Bronchial epithelial cell (primary cell): ENCODE measurements around the gene MGAT5B. TPM values are rescaled to one million over a fixed set of nuclear protein-coding genes. Genes with fewer than 3 reads are reported as not detected.

ENCODE experiments used
- DNase-seq: peaks from one replicate; pipeline ENCODE4 v3.0.0-alpha.2; 2010; ENCODE audit warnings: low read depth
- FAIRE-seq: peaks from 2 replicates; lab custom pipeline; 2011; peaks lifted over from hg19 to GRCh38; lab: Jason Lieb, UNC
- H3K27me3 ChIP-seq: 2 replicates; pipeline ENCODE4 v1.5.1; 2011; ENCODE audit warnings: low read length; ENCODE audit not compliant: control insufficient read depth, insufficient read depth
- H3K36me3 ChIP-seq: 2 replicates; pipeline ENCODE4 v1.5.1; 2011; ENCODE audit warnings: low read length; ENCODE audit not compliant: control insufficient read depth, insufficient read depth
- H3K4me3 ChIP-seq: 2 replicates; pipeline ENCODE4 v1.5.1; 2011; ENCODE audit warnings: mild to moderate bottlenecking, low read depth, low read length, control low read depth
- CTCF ChIP-seq: IDR thresholded peaks from 2 replicates; pipeline ENCODE4 v1.5.1; 2011; ENCODE audit warnings: mild to moderate bottlenecking, moderate library complexity, low read length, control low read depth, inconsistent platforms; ENCODE audit not compliant: insufficient read depth, severe bottlenecking
- total RNA-seq: library from RNA; depleted of rRNA; stranded (reverse); fragments of >200 nt; gene quantifications from 2 replicates; pipeline ENCODE4 v1.2.1, GENCODE V29; 2014

Gene MGAT5B
- total RNA-seq, 1 donor from 2014 or later: not detected

GRCh38 chr17:76961869-76962268 is 93.7 kb downstream of the MGAT5B start:
- H3K27me3 ChIP-seq: peaks cover 5% of the 10 kb centered on the region
- no peak overlapping the region for H3K4me3 ChIP-seq
- H3K36me3 ChIP-seq: no peaks in the 10 kb centered on the region
- DNase-seq: no peak
- FAIRE-seq: no peak
- TF ChIP-seq CTCF: no peak

GRCh38 chr17:76962858-76963257 is 94.7 kb downstream of the MGAT5B start:
- FAIRE-seq (no peak), DNase-seq (no peak)
- Histone ChIP-seq H3K36me3 (no peaks in the 10 kb centered on the region), H3K4me3 (no peak overlapping the region), H3K27me3 (peaks cover 5% of the 10 kb centered on the region)
- TF ChIP-seq CTCF: no peak

- Histone ChIP-seq H3K36me3 (no peaks in the 10 kb centered on the region), H3K4me3 (no peak overlapping the region), H3K27me3 (peaks cover 19% of the 10 kb centered on the region)
- DNase-seq: no peak
- no peak for FAIRE-seq
- TF ChIP-seq CTCF: no peak
Observed at GRCh38 chr17:76966016-76966415, 97.8 kb downstream of the MGAT5B start.

GRCh38 chr17:76966486-76967181 is 98.4 kb downstream of the MGAT5B start:
- no peak for TF ChIP-seq CTCF
- no peak for FAIRE-seq
- H3K4me3 ChIP-seq: no peak overlapping the region
- H3K36me3 ChIP-seq: no peaks in the 10 kb centered on the region
- no peak for DNase-seq
- peaks cover 19% of the 10 kb centered on the region for H3K27me3 ChIP-seq

- FAIRE-seq: no peak
- Histone ChIP-seq H3K4me3 (no peak overlapping the region), H3K36me3 (no peaks in the 10 kb centered on the region), H3K27me3 (peaks cover 19% of the 10 kb centered on the region)
- DNase-seq: no peak
- no peak for TF ChIP-seq CTCF
Observed at GRCh38 chr17:76967762-76968161, 99.6 kb downstream of the MGAT5B start.
